Muscle of arm (tissue), 12 donors: ENCODE results near the gene RHOU. TPM values are rescaled to one million over a fixed set of nuclear protein-coding genes. Genes with fewer than 3 reads are reported as not detected.

Experiments
- DNase-seq: peaks from one replicate; pipeline ENCODE4 v3.0.0-alpha.2; 2013
- polyA plus RNA-seq, 12 donors: library from polyadenylated mRNA; unstranded; fragments of 120-200 nt; gene quantifications; one replicate each; pipeline ENCODE4 v1.2.1, GENCODE V29; 2013; ENCODE audit not compliant: insufficient read length in 12 of 12

RHOU gene
- polyA plus RNA-seq, 12 donors, result 19.0 to 96.2 (median 23.0) TPM

GRCh38 chr1:228733576-228733975 is 1.7 kb upstream of the RHOU start:
- no peak for DNase-seq

- peak; percentile 38 for DNase-seq
These were observed 750 bp downstream of the RHOU start for GRCh38 chr1:228735871-228736586.

DNA sequence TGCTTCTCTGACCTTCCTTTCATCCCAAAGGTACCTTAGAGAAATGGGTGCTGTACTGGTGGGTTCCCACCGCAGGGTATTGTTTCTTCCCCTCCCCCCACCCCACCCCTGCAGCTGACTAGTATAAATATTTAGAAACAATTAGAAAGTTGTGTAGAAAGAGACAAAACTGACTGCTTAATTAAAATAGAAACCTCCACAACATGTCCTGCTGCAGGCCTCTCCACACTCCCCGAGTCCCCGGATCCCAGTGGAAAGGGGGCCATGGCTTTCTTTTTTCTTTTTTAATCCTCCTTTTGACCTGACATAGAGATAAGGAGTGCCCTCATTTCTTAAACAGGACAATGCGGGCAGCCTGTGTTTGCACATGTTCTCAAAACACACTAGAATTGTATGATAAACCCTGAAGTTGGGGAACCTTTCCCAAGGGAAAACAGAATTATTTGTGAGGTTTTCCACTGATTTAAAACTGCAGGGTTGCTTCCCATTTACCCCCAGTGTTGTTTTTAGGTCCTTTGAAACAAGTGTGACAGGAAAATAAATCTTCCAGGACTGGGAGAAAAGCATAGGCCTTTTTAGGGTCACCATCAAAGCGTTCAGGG is 1.7 kb downstream of the RHOU start:
- no peak for DNase-seq

DNA sequence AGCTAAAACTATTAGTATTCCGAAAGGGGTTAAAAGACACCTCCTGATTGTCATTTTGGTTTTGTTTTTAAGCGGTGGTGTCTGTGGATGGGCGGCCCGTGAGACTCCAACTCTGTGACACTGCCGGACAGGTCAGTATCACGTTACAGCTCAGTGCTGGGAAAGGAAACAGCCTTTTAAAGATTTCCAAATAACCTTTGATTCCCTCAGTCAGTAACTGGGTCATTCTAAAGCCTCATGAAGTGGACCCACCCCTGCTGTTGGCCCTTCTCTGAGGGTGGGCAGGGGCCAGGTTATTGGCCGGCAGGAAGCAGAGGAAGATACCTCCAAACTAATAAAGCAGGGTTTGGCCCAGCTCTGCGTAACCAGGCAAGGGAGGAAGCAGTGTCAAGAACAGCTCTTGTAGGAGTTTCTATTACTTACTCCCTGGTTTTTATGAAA is 2.3 kb downstream of the RHOU start:
- DNase-seq, result no peak

DNA sequence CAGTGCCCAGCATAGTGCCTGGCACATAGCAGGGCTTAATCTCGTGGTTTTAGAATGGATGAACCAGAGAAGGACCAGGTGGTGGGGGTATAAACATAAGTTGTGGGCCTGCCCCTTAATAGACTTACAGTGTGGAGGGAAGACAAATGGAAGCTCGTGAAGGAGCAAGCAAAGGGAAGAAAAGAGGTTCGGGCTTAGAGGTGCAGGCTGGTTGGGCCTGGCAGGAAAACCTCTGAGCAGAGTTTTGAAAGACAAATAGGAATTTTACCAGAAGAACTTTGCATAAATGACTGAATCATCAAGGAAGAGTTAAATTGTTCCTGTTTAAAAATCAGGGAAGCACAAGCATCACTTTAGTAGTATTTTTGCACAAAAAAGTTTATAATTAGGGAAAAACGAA is 4.5 kb downstream of the RHOU start:
- no peak for DNase-seq

DNA sequence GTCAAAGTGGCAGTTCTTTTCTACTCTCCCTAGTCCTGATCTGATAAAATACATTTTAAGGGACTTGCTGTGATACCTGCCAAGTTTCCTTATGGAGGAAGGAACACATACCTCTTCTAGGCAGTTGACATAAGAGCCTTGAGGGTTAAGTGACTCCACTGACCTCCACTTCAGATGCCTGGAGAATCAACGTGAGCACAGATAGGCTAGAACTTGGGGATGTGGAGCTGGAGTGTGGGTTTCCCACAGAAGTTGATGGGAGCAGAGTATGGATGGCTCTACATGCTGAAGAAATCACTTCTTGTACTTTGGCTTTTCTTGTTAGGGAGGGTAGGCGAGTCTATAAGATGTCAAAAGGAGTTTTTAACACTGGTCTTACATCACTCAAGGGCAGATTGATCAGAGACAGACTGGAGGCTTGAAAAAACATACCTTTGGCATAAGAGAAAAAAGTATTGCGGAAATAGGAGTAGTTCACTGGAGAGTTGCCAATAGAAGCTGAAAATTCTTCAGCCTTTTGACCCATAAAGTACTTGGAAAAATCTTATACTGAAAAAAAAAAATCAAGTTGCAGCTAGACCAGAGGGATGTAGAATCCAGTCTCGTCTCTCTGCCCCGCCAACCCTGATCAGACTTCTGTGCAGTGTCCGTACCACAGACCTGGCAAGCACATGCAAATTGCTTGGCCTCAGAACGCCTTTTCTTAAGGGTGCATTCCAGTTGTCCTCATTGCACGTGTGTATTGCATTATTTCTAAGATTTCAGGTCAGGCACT is 5.5 kb downstream of the RHOU start:
- no peak for DNase-seq

- no peak for DNase-seq
These were observed 7.1 kb downstream of the RHOU start for GRCh38 chr1:228742281-228742860.

GRCh38 chr1:228743405-228743804 is 8.1 kb downstream of the RHOU start:
- DNase-seq, result no peak

DNA sequence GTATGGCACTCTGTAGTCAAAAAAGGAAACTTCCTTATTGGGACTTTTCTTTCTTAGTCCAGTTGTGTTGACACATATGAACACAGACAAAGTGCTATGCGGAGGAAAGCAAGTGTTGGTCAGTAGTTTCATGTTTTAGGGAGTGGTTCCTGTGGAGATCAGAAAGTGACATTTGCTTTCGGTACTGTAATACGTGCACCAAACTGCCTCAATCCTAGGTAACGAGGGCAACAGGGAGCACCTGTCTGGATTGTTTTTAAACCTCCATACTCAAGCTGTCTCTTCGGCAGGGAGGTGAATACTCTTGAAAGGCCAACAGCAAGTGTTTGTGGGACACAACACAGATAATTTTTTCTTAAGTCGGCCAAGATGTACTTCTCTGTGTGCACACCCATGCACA is 9.1 kb downstream of the RHOU start:
- no peak for DNase-seq

DNA sequence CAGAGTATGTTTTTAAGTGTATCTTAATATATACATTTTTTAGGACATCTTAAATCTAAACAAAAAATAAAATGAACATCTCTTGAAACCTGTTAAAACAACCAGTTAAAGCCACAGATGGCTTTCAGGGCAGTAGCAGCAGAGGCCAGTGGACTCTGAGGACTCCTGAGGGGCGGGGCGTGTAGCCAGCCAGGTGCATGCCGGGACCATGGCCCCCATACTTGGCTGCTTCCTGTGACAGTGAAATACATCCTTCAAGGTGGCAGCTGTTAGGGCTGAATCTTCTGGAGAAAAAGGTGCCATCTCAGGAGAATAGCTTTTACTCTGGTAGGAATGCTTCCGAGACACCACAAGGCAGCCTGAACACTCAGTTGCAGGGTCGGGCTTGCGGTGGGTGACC is 9.6 kb downstream of the RHOU start:
- no peak for DNase-seq

GRCh38 chr1:228745497-228745896 is 10.2 kb downstream of the RHOU start:
- no peak for DNase-seq

DNA sequence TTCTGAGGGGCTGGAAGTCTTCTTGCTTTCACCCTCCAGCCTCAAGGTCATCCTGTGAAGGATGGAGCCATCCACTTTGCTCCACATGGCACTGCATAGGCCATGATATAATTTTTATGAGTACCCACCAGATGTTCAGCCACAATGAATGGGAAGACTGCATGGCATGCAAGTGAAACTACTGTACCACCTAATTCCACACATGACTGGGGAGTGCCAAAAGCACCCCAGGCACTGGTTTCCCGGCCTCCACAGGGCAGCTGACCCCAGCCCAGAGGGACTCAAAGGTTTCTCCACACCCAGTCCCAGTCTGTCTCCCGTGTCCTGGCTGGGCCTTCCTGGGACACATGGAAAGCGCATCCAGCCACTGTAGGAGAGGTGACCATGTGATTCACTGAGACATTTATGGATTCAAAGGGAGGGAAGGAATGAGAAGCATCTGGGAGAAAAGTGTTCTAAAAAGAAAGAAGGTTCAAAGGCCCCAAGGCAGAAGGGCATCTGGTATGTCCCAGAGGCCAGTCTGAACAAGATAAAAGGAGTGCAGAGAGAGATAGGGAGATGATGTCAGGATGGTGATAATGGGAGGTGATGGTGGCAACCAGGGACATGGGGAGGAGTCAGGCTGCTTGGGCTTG is 12.1 kb downstream of the RHOU start:
- no peak for DNase-seq

DNA sequence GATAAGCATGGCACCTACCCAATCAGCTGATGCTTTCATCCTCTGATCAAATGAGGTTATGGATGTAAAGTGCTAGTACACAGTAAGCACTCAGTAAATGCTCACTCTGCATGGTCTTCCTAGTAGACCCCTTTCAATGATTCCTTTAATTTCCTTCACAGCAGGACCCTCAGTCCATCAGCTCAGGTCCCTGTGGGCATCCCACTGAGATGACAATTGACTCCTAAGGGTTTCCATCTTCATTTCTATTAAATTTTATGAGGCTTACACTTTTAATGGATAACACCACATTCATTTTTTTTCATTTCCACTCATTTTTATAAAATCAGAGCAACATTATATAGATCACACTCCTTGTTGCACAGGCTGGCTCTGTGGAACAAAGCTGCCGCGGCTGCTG is 12.8 kb downstream of the RHOU start:
- DNase-seq, result no peak

DNA sequence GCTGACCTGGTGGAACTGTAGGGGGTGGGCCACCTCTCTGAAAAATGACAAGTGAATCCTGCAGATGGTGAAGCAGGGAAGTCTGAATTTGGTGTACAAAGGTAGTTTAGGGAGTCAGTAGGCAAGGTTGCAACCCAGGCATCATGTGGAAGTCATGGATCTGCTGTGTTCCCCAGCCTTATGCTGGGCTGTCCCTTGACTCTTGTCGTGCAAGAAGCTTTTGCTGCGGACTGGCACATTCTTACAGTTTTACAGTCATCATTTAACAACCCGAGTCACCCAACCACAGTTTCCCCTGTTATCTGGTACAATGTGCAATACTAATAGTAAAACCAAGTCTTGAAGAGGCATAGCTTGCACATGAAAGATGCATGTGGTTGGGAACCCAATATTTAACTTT is 13.2 kb downstream of the RHOU start:
- DNase-seq, result no peak

DNA sequence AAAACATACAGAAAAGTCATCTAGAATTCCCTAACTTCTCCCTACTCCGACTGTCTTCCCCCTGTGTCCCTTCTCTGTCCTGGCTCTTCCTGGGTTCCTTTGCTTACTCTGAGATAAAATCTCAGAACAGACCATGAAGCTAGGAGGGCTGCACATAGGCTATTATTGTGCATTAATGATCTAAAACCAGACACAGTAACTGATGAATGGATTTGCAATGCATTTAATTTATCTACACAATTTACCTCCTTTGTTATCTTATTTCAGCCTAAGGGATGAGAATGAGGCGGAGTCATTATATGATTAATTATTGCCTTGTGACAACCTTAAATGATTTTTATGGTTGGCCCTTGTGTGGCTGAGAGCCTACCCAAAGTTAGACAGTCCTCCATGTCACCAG is 14.5 kb downstream of the RHOU start:
- no peak for DNase-seq

DNA sequence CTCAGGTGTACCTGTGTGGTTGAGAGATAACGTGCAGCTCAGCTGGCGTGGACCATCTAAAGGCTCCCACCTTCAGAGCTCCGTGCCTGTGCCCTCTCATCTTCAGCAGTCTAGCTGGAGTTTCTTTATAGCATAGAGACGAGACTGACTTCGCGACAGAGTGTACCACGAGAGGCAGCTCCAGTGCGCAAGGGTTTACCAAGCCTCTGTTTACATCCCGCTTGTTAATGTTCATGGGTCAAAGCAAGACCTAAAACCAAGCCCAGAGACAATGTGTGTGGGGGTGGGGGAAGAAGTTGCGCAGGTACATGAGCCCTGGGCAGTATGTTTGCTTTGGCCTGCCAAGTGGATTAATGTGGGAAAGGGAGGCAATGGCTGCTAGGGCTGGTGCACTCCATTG is 15.6 kb downstream of the RHOU start:
- DNase-seq, result no peak

- no peak for DNase-seq
These were observed 16.2 kb downstream of the RHOU start for GRCh38 chr1:228751360-228752098.

DNA sequence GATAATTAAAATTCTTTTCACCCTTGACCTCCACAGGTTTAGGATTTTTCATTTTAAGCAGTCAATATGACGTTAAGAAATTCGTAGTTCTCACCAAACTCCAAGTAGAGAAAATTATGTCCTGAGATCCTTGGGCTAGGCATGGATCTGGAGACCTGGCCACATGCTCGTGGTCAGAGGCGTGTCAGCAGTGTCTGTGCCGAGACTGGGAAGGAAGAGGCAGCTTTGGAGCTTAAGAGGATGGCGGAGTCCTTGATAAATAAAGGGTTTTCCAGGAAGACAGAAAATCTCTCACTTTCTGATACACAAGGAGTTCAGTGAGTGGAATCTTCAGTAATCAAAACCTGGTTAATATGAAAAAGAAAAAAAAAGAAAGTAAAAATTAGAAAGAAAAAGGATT is 17.0 kb downstream of the RHOU start:
- no peak for DNase-seq

- DNase-seq, result no peak
These were observed 17.5 kb downstream of the RHOU start for GRCh38 chr1:228752675-228753265.

GRCh38 chr1:228753287-228753686 is 18.0 kb downstream of the RHOU start:
- no peak for DNase-seq

- no peak for DNase-seq
These were observed 18.6 kb downstream of the RHOU start for GRCh38 chr1:228753786-228754360.
